ACC112 (cell line): ENCODE data around the gene BRD7.

Experiments
- H2AFZ ChIP-seq: fragments of 200-600 bp; sonication (generic); one replicate; pipeline ENCODE4 v1.6.0; 2017; ENCODE audit warnings: antibody characterized with exemption, low read length; ENCODE audit not compliant: unreplicated experiment
- H3K27ac ChIP-seq: fragments of 200-600 bp; sonication (generic); 2 replicates; pipeline ENCODE4 v1.5.1; 2014; ENCODE audit warnings: low read depth, mild to moderate bottlenecking, antibody characterized with exemption, low read length, moderate library complexity
- H3K27me3 ChIP-seq: fragments of 200-600 bp; sonication (generic); 2 replicates; pipeline ENCODE4 v1.6.1; 2014; ENCODE audit warnings: mild to moderate bottlenecking, antibody characterized with exemption, low read length, moderate library complexity, mixed read lengths; ENCODE audit not compliant: insufficient read depth
- H3K36me3 ChIP-seq: fragments of 200-600 bp; sonication (generic); 2 replicates; pipeline ENCODE4 v1.6.1; 2016; ENCODE audit warnings: mild to moderate bottlenecking, antibody characterized with exemption, low read length, moderate library complexity, mixed read lengths; ENCODE audit not compliant: insufficient read depth
- H3K4me1 ChIP-seq: fragments of 200-600 bp; sonication (generic); one replicate; pipeline ENCODE4 v1.6.1; 2016; ENCODE audit warnings: low read length, mixed read lengths; ENCODE audit not compliant: insufficient read depth, unreplicated experiment, control insufficient read depth
- H3K4me3 ChIP-seq: fragments of 200-600 bp; sonication (generic); 2 replicates; pipeline ENCODE4 v1.5.1; 2014; ENCODE audit warnings: mild to moderate bottlenecking, low read depth, low read length
- H3K79me2 ChIP-seq: fragments of 200-600 bp; sonication (generic); one replicate; pipeline ENCODE4 v1.6.0; 2016; ENCODE audit warnings: low read length; ENCODE audit not compliant: control insufficient read depth, unreplicated experiment, insufficient read depth

Gene BRD7

GRCh38 chr16:50335196-50335958 lies 33.4 kb downstream of the BRD7 start:
- no peak overlapping the region for H3K4me3 ChIP-seq
- peaks cover 8% of the 10 kb centered on the region for H3K4me1 ChIP-seq
- H3K79me2 ChIP-seq, result no peaks in the 10 kb centered on the region
- no peaks in the 10 kb centered on the region for H3K27me3 ChIP-seq
- no peak overlapping the region for H3K27ac ChIP-seq
- H3K36me3 ChIP-seq, result peaks cover 15% of the 10 kb centered on the region
- no peak overlapping the region for H2AFZ ChIP-seq

GRCh38 chr16:50334106-50334975 lies 34.4 kb downstream of the BRD7 start:
- Histone ChIP-seq H2AFZ (no peak overlapping the region), H3K27me3 (no peaks in the 10 kb centered on the region), H3K36me3 (peaks cover 13% of the 10 kb centered on the region), H3K4me1 (peaks cover 8% of the 10 kb centered on the region), H3K4me3 (no peak overlapping the region), H3K79me2 (no peaks in the 10 kb centered on the region), H3K27ac (no peak overlapping the region)

GRCh38 chr16:50332599-50332998 lies 36.2 kb downstream of the BRD7 start:
- Histone ChIP-seq H2AFZ (no peak overlapping the region), H3K4me1 (peaks cover 6% of the 10 kb centered on the region), H3K36me3 (peaks cover 9% of the 10 kb centered on the region), H3K27ac (no peak overlapping the region), H3K27me3 (no peaks in the 10 kb centered on the region), H3K4me3 (no peak overlapping the region), H3K79me2 (no peaks in the 10 kb centered on the region)

GRCh38 chr16:50331570-50331969 lies 37.2 kb downstream of the BRD7 start:
- H3K36me3 ChIP-seq, result peaks cover 9% of the 10 kb centered on the region
- H3K4me1 ChIP-seq, result peaks cover 5% of the 10 kb centered on the region
- H3K4me3 ChIP-seq, result no peak overlapping the region
- no peak overlapping the region for H2AFZ ChIP-seq
- H3K27ac ChIP-seq, result no peak overlapping the region
- no peaks in the 10 kb centered on the region for H3K27me3 ChIP-seq
- no peaks in the 10 kb centered on the region for H3K79me2 ChIP-seq

- Histone ChIP-seq H3K4me3 (no peak overlapping the region), H3K36me3 (peaks cover 9% of the 10 kb centered on the region), H3K4me1 (no peaks in the 10 kb centered on the region), H2AFZ (no peak overlapping the region), H3K79me2 (no peaks in the 10 kb centered on the region), H3K27ac (no peak overlapping the region), H3K27me3 (no peaks in the 10 kb centered on the region)
Observed at GRCh38 chr16:50329446-50330189, 39.2 kb downstream of the BRD7 start.

- H3K4me3 ChIP-seq, result no peak overlapping the region
- no peaks in the 10 kb centered on the region for H3K79me2 ChIP-seq
- H3K36me3 ChIP-seq, result no peaks in the 10 kb centered on the region; the same call in 1 of the 2 replicates
- H3K27me3 ChIP-seq, result no peaks in the 10 kb centered on the region
- H3K4me1 ChIP-seq, result peaks cover 6% of the 10 kb centered on the region
- no peak overlapping the region for H3K27ac ChIP-seq
- H2AFZ ChIP-seq, result no peak overlapping the region
Observed at GRCh38 chr16:50326835-50327465, 41.8 kb downstream of the BRD7 start.

GRCh38 chr16:50326264-50326663 lies 42.5 kb downstream of the BRD7 start:
- Histone ChIP-seq H2AFZ (no peak overlapping the region), H3K27ac (no peak overlapping the region), H3K4me3 (no peak overlapping the region), H3K79me2 (no peaks in the 10 kb centered on the region), H3K36me3 (no peaks in the 10 kb centered on the region; the same call in 1 of the 2 replicates), H3K27me3 (no peaks in the 10 kb centered on the region), H3K4me1 (peaks cover 6% of the 10 kb centered on the region)

GRCh38 chr16:50324345-50324744 lies 44.4 kb downstream of the BRD7 start:
- Histone ChIP-seq H3K4me3 (no peak overlapping the region), H3K27me3 (no peaks in the 10 kb centered on the region), H3K79me2 (no peaks in the 10 kb centered on the region), H3K4me1 (peaks cover 6% of the 10 kb centered on the region), H3K36me3 (peaks cover 7% of the 10 kb centered on the region; the same call in 1 of the 2 replicates), H3K27ac (no peak overlapping the region), H2AFZ (no peak overlapping the region)

GRCh38 chr16:50323335-50324011 lies 45.3 kb downstream of the BRD7 start:
- Histone ChIP-seq H3K27ac (no peak overlapping the region), H3K4me3 (no peak overlapping the region), H2AFZ (no peak overlapping the region), H3K27me3 (no peaks in the 10 kb centered on the region), H3K4me1 (peaks cover 6% of the 10 kb centered on the region), H3K36me3 (peaks cover 10% of the 10 kb centered on the region; the same call in 1 of the 2 replicates), H3K79me2 (no peaks in the 10 kb centered on the region)
